Loucy (cell line): Measurements from ENCODE around the gene PRR20G.

Experiments used
- CTCF ChIP-seq: fragments of 200-600 bp; sonication (generic); conservative IDR thresholded peaks from 2 replicates; pipeline ENCODE4 v1.5.1; 2014; ENCODE audit warnings: mild to moderate bottlenecking, antibody characterized with exemption, low read length
- EZH2phosphoT487 ChIP-seq: fragments of 200-600 bp; IDR thresholded peaks from 2 replicates; pipeline ENCODE4 v1.6.1; 2018; ENCODE audit warnings: antibody characterized with exemption, mild to moderate bottlenecking, moderate library complexity, borderline replicate concordance

- TF ChIP-seq CTCF (no peak), EZH2phosphoT487 (no peak)
These were observed 48.3 kb upstream of the PRR20G start for GRCh38 chr3:127336101-127336500.
